Inferior parietal cortex (tissue), 1 donor: Measurements from ENCODE around the gene SNX20.

Source experiments
- DNase-seq: peaks from one replicate; pipeline ENCODE4 v3.0.0-alpha.2; 2016; ENCODE audit errors: extremely low spot score

Gene SNX20

DNA sequence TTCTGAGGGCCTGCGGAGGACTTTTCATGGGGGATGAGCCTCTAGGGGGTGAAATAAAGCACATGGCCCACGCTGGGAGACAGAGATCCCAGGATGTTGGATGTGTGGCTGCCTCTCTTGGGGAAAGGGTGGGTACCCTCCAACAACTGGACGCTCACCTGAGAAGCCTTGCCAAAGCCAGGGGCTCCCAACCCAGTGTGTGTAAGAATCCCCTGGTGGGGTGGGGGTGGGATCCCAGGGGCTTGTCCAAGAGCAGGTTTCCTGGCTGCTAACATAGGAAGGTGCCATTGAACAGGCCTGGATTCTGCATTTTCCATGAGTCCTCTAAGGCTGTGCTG lies 587 bp downstream of the SNX20 start:
- DNase-seq = no peak

DNA sequence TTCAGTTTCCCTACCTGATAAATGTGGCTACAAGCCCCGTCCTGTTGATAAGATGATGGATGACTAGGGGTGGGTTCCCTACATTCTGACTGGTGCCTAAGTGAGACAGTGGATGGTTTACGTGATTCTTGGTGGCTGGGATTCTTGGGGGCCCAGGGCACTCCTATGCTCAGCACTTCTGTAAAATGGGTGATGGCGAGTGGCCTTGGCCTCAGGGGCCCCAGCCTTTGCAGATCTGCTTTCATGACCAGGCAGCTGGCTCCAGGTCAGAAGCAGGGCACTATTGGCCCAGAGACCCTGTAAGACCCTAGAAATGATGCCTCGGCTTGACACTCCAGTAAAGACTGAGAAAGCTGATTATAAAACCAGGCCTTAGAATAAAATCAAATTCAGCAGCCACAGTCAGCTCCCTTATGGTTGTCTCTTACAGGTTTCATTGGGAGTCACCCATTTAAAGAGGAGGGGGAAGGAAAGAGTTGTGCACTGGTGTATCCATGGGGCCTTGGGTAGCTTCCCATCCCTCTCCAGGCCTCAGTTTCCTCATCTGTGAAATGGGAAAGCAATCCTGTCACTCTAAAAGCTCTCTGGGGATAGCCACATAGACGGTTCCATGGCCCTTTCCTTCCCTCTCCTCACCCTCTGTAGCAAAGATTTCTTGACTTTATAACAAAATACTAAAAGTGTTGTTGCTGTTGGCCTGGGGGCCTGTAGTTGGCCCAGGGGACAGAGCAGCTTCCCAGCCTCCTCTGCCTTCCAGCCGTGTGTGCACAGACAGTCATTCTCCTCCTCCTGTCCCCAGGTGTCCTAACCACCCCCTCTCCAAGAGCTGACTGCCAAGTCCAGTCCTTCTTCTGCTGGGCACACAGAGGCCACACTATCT lies 1.2 kb downstream of the SNX20 start:
- DNase-seq = no peak

DNA sequence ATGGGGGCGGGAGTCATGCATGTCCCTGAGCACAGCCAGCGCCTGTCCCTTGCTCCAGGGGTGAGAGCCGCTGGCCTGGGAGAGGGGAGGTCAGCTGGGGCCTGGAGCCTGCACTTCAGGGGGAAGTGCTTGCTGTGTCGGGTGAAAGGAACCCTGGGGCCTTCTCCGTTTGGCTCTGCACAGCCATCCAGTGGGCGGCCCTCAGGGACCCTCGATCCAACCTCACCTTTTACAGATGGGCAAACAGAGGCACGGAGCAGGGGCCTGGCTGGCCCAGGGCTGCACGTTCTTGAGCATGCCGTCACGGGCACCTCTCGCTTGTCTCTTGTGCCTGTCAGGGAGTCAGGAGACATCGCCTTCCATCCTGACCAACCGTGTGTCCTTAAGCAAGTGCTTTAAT lies 1.8 kb downstream of the SNX20 start:
- DNase-seq = no peak

DNA sequence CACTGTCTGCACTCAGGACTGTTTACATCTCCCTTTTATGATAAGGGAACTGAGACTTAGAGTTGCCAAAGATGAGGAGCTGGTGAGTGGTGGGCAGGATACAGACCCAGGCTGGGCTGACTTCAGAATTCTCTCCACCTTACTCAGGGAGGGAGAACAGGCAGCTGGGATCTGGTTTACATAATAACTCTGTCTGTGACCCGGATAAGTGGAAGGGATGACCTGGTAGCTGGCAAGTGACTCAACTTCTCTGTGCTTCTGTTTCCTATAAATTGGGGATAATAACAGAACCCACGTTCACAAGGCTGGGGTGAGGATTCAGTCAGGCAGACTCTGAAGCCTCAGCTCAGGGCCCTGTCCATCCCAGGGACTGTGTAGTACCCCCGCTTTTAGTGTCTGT lies 2.6 kb downstream of the SNX20 start:
- DNase-seq = no peak

DNA sequence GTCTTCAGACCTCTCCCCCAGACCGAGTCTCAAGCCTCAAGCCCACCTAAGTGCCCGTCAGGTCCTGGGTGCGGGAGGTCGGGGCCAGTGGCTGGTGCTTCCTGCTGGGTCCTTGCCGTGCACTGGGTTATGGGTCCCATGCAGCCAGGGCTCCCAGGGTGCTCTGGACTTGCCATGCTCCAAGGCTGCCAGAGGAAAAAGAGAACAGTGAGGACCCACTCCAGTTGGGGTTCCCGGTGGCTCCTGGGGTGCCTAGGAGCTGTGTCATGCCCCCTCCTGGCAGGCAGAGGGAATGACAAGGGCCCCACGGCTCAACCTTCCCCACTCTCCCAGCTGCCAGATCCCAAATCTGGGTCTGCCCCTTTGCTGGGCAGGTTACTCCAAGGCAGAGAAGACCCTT lies 3.8 kb downstream of the SNX20 start:
- no peak for DNase-seq

DNA sequence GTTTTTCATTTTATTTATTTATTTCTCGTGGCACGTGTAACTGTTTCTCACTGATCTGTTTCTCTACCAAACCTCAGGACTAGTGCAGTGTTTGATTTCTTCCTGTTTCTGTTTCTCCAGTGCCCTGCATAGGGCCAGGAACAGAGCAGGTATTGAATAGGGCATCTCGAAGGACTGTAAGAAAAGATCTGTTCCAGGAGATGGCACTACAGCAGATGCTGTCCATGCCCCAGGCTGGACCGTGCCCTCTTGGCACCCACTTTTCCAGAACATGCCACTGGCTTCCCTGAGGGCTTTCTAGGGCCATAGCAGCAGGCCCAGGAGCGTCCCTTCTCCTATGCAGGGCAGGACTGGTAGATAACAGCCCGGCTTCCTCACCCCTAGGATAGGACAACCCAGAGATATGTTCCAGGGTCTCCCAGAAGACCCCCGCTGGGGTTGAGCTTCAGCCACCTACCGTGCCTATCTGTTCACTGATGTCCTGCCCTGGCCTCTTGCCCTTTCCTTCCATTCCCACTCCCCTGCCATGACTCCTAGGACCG lies 4.4 kb downstream of the SNX20 start:
- DNase-seq = no peak

DNA sequence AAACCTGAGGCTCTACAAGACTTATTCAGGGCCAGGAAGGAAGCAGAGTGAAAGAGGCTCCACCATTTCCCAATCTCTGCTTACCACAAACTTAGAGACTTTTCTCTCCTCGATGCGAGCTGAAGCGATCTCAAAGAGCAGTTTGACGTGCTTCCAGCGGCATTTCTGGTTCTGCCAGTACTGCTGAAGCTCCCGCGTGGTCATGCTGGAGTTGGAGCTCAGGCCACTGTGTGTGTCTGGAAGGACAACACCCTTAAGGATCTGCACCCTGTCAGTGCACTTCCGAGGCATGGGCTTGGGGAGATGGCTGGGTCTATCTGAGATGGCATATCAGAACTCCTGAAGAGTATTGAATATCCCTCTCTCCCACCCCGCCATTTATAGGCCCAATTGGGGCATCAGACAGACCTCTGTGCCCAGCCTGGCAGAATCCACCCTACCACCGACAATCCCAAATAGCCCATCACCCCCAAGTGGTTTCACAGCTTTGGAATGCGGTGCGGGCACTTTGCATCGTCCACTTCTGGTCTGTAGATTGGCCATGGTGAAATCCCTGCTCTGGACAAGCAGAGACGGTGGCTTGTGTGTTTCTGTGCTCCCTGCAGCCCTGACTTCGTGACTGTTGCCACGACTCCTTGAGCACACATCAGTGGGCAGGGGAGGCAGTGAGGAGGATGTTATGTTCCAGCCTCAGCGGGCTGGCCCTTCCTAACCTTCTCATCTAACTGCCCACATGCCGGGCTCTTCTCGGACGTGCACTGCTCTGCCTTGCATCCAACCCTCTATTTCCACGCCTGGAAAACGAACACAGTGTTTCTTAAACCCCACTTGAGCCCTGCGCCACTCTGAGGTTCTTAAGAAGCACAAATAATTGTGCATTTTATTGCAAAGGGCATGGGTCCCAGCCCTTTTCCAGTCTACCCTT lies 5.2 kb downstream of the SNX20 start:
- no peak for DNase-seq

DNA sequence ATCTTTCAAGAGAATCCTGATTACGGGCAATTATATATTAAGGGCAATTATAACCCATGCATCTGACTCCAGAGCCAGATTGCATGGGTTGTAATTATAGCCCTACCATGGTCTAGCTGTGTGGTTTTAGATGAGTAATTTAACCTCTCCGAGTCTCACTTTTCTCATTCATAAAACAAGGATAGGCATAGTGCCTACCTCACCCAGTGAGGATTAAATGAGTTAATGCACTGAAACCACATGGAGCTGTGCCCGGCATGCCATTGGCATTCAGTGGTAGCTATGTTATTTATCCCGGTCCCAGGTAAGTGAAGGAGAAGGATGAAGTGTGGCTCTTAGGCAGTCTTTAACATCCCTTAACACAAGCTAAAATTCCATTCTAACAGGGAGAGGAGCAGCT lies 6.3 kb downstream of the SNX20 start:
- DNase-seq = no peak

DNA sequence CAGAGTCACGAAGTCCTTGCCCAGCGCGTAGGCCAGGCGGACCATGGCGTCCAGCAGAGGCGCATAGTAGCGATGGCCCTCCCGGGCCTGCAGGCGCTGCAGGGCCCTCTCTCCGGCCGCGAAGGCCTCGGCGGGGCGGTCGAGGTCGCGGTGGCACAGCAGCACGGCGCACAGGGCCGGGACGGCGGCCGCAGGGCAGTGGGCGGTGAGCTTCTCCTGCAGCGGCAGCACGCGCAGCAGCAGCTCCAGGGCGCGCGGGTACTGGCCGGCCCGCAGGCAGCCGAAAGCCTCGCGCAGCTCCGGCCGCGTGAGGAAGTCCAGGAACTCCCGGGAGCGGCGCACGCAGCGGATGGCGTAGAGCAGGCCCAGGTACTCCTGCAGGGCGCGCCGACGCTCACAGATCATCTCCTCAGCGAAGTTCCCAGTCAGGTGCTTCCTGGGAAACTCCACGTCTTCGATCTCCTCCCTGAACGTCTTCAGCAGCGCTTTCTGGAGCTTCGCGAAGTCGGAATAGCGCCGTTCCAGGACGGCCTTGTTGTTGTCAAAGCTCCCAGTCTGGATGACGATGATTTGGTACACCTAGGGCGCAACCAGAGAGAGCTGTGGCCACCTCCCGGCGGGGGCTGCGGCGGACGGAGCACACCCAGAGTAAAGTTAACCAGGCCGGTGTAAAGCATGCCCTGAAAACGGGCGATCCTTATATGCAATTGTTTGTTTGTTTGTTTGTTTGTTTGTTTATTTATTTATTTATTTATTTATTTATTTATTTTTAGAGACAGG lies 7.4 kb downstream of the SNX20 start:
- no peak for DNase-seq

DNA sequence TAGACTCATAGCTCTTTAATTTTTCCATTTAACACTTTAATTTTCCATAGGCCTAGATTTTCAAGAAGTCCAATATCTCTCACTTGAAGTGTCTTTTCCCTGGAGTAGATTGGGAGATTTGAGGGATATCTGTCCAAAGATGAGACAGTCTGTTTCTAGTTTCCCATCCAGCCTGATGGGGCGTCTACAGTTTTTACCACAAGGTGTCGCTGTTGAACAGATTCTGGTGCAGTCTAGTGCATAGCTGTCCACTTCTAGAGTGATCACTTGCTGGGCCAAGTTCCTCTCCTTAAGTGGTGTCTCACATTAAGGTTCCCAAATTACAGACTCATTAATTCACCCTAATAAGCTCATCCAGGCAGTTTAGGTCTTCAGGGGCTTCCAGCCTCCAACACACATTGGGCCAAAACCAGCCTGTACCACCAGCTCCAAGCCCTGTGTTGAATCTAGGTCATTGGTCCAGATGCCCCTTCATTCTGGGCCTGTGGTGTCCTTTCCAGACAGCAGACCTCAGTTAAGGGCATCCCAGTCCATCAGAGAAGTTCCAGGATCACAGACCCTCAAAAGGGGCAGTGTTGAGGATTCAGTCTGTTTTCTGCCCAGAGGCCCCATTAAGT lies 9.4 kb downstream of the SNX20 start:
- no peak for DNase-seq

DNA sequence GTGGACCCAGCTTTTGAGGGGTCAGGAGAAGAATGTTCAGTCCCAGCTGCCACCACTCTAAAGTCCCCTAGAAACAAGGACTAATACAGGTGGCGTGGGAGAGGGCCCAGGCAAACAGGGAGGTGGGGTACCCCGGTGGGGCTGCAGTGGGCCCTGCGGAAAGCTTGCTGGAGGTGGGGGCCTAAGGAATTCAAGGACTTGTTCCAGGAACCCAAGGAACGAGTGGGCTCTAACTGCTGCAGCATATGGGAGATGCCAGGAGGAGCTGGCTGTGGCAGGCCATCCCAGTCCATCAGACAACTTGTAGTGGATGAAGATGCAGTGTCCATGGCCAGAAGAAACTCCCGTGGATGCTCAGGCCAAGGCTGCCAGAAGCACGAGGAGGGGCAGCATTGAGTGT lies 10.6 kb downstream of the SNX20 start:
- DNase-seq = no peak

DNA sequence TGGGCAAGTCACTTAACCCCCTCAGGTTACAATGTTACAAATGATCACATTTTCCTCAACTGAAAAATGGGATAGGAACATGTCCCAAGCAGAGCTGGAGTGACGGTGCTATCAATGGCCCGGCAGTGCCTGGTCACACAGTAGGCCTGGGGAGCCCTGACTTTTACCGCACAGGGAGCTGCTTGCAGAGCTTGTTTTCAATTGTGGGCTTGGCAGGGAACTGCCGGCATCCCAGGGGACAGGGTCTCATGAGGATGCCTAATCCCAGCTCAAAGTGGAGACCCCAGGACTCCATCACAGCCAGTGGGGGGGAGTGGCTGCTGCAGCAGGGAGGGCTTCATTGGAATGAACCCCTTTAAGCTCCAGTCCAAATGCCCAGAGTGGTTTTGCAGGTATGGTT lies 11.4 kb downstream of the SNX20 start:
- DNase-seq = no peak

DNA sequence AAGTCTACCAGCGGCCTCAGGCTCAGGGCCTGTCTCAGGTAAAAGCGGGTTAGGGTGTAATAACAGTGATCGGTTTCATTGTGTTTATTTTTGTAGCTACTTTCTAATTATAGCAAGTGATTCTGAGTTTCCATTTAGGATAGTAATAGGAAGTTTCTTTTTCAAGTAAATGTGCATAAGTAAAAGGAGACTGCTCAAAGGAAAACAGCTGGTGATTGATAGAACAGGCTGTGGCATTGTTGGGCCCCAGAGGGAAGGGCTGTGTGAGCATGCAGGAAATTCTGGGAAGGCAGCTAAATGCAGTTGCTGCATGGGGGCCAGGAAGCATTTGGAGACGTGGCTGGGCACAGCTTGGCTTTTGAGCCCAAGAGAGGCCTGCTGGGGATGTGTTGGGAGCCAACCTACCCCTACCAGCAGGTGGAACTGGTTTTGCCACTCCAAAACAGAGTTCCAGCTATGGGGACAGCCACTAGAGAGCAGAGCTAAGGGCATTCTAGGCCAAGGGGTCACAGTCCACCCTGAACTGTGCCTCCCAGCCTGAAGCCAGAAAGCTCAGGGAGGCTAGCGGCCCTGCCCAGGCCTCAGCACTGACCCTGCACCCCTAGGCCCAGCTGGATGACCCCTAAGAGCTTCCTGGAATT lies 12.6 kb downstream of the SNX20 start:
- DNase-seq = no peak

DNA sequence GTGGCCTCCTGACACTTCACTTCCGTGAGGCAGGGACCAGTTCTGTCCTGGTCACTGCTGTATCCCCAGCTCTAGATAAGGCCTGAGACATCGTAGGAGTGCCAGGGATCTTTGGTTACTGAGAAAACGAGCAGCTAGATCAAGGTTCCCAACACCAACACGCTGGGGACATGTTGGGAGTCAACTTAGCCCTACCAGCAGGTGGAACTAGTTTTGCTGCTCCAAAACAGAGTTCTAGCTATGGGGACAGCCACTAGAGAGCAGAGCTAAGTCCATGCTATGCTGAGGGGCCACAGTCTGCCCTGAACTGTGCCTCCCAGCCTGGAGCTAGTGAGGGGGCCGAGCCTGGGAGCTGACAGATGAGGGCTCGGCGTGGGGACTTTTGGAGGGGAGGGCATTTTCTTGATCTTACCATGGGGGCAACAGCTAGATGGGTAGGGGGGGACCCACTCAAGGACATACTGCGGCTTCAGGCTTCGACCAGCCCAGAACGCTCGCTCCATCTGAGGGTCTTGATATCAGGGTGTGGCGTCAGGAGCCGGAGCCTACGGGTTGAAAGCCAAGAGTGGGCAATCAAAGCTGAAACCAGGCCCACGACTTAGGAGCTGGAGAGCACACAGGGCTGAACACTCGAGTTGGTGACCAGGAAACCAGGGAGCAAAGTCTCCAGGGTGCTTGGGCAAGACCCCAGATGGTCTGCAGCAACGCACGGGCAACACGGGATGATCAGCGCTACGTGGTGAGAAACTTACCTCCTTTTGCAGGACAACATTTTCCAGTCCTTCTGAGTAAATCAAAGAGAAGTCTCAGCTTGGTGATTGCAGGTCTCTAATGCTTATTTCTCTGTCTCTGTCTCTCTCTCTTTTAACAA lies 13.4 kb downstream of the SNX20 start:
- DNase-seq = no peak

DNA sequence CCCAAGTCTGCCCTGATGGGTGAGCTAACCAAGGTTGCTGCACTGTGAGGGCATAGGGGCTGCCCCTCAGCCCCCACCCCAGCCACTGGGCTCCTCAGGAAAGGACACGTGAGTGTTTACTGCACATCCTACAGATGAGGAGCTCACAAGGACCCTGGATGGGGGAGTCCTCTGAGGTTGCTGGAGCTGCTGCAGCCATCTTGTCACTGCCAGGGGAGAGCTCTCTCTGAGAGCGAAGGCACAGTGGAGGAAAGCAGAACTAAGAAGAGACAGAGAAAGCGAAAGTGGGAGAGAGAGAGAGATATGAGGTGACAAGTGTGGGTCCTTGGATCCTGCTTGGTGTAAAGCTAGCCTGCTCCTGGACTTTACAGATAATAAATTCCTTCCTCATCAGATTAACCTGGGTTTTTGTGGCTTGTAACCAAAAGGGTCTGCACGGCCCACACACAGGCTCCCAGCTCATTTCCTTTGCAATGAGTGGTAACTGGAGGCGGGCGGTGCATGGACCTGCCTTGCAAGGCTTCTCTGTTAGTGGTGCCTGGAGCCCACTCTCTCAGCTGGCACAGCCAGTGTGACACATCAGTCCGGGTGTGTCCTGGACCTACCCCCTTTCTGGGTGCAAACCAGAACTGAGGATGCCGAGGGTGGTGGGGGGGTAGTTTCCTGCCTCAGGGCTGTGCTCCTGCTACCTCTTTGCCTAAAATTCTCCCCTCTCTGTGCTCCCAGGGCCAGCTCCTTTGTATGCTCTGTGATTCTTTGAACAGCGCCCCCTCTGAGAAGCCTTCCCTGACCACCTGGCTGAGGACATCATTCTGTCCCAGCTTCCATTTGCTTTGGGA lies 14.2 kb downstream of the SNX20 start:
- no peak for DNase-seq

DNA sequence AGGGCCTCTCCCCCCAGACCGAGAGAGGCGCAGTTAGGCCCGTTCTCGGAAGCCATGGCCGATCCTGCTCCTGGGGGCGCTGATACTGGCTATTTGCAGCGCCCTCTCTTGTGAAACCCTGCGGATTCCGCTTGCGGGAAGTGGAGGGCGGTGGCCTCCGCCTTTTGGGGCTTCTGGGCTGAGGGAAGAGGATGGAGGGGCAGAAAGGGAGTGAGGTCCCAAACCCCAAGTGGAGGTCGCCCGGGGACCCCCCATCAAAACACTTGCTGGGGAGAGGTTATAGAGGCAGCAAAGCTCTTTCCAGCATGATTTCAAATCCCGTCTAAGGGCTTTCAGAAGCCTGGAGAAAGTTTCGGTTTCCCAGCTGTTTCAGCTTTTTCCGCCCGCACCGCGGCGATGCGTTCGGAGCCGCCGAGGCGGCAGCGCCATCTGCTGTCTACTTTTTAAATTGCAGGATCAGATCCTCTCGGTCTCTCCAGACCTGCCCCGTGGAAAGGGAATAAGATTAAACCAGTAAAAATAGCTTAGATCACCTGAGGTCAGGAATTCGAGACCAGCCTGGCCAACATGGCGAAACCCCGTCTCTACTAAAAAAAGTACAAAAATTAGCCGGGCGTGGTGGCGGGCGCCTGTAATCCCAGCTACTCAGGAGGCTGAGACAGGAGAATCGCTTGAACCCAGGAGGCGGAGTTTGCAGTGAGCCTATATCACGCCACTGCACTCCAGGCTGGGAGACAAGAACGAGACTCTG lies 15.8 kb downstream of the SNX20 start:
- peak; percentile 88 for DNase-seq

DNA sequence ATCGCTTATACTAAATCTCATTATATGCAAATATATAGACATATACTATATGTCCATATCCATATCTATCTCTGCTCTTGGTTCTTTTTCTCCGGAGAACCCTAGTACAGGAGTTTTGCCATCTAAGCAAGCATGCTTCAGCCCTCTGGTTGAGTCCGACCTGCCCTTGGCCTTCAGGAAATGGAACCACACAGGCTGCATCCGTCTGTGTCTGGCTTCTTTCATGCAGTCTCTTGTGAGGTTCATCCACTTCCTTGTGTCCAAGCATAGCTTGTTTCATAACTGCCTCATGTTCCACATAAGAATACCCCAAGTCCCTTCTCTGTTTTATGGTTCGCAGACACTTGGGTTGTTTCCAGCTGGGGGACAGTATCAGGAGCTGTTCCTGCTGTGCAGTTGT lies 16.8 kb downstream of the SNX20 start:
- no peak for DNase-seq

DNA sequence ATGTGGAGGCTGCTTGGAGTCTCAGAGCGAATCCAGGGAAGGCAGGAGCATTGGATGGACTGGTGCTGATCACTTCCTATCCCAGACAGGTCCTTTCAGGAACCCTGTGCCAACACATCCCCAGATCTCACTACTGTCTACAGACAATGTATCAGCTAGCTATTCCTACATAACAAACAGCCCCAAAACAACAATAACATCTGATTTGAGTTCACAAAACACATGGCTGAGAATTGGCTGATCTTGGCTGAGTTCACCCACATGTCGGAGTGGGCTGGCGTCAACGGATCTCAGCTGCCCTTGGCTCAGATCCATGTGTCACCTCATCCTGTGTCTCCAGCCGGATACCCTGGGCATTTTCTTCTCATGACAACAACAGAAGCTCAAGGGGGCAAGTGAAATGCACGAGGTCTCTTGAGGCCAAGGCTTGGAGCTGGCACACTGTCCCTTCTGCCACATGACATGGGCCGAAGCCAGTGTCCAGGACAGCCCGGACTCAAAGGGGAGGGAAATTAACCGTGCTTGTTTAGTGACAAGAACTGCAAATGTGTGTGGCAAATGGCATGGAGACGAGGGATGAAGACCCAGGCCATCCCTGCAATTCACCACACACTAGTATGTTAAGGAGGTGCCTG lies 18.7 kb downstream of the SNX20 start:
- no peak for DNase-seq
